ENCODE data around the gene LGALS9C. TPM values are rescaled to one million over a fixed set of nuclear protein-coding genes. Genes with fewer than 3 reads are reported as not detected.
"Not testable (repeated sequence)": the region's sequence is repeated elsewhere in the genome, so short reads cannot be mapped to it uniquely, and the experiment has no call there.

Gene LGALS9C
- polyA plus RNA-seq, 1 donor (not counting 4 experiments of a cell fraction or from before 2014, with no cell fraction given): 5.7 TPM

- H3K4me2 ChIP-seq (ENCODE audit: control insufficient read depth, extremely low read depth, insufficient read depth, low read depth, low read length); H2AFZ ChIP-seq (ENCODE audit: control insufficient read depth, low read length); H3K79me2 ChIP-seq (ENCODE audit: control insufficient read depth, insufficient read depth, low read length); H3K9me1 ChIP-seq (ENCODE audit: control insufficient read depth, extremely low read depth, insufficient read depth, low read length); H3K4me3 ChIP-seq (ENCODE audit: control insufficient read depth in 2 of 3, extremely low read depth in 1 of 3, insufficient read depth in 2 of 3, low read depth in 1 of 3, low read length in 3 of 3); H3K9ac ChIP-seq (ENCODE audit: control insufficient read depth, extremely low read depth, insufficient read depth, low read length); dilution Hi-C loops (cut with MboI; ENCODE audit: extremely low pct_ligation_motif_present, low sequenced_read_pairs); H3K27me3 ChIP-seq (ENCODE audit: control insufficient read depth, extremely low read depth, insufficient read depth, low read length); H3K27ac ChIP-seq (ENCODE audit: control insufficient read depth, insufficient read depth, low read length); H4K20me1 ChIP-seq (ENCODE audit: control insufficient read depth, extremely low read depth, insufficient read depth, low read length); H3K4me1 ChIP-seq (ENCODE audit: control insufficient read depth, extremely low read depth, insufficient read depth, low read length); DNase-seq (ENCODE audit: low read depth, low spot score); H3K36me3 ChIP-seq (ENCODE audit: control insufficient read depth in 2 of 2, extremely low read depth in 1 of 2, insufficient read depth in 2 of 2, low read length in 2 of 2); H3K9me3 ChIP-seq (ENCODE audit: control insufficient read depth, low read depth, low read length); FAIRE-seq: not testable (repeated sequence)
These were observed 17.6 kb upstream of the LGALS9C start for GRCh38 chr17:18459035-18459434.

GRCh38 chr17:18463831-18464502, 12.6 kb upstream of the LGALS9C start:
- dilution Hi-C loops (cut with MboI; ENCODE audit: extremely low pct_ligation_motif_present, low sequenced_read_pairs): not testable (repeated sequence)

GRCh38 chr17:18466250-18466983, 10.2 kb upstream of the LGALS9C start:
- FAIRE-seq: peak; percentile 59

More at GRCh38 chr17:18463831-18464502, 12.6 kb upstream of the LGALS9C start:
- H4K20me1 ChIP-seq (ENCODE audit: control insufficient read depth, extremely low read depth, insufficient read depth, low read length); H3K9me3 ChIP-seq (ENCODE audit: control insufficient read depth, low read depth, low read length); H3K9ac ChIP-seq (ENCODE audit: control insufficient read depth, extremely low read depth, insufficient read depth, low read length); H3K9me1 ChIP-seq (ENCODE audit: control insufficient read depth, extremely low read depth, insufficient read depth, low read length); H3K4me3 ChIP-seq (ENCODE audit: control insufficient read depth in 2 of 3, extremely low read depth in 1 of 3, insufficient read depth in 2 of 3, low read depth in 1 of 3, low read length in 3 of 3); H3K4me2 ChIP-seq (ENCODE audit: control insufficient read depth, extremely low read depth, insufficient read depth, low read depth, low read length); H3K79me2 ChIP-seq (ENCODE audit: control insufficient read depth, insufficient read depth, low read length); H3K4me1 ChIP-seq (ENCODE audit: control insufficient read depth, extremely low read depth, insufficient read depth, low read length); FAIRE-seq; DNase-seq (ENCODE audit: low read depth, low spot score); H3K27ac ChIP-seq (ENCODE audit: control insufficient read depth, insufficient read depth, low read length); H3K36me3 ChIP-seq (ENCODE audit: control insufficient read depth in 2 of 2, extremely low read depth in 1 of 2, insufficient read depth in 2 of 2, low read length in 2 of 2); H2AFZ ChIP-seq (ENCODE audit: control insufficient read depth, low read length); H3K27me3 ChIP-seq (ENCODE audit: control insufficient read depth, extremely low read depth, insufficient read depth, low read length): not testable (repeated sequence)

DNA sequence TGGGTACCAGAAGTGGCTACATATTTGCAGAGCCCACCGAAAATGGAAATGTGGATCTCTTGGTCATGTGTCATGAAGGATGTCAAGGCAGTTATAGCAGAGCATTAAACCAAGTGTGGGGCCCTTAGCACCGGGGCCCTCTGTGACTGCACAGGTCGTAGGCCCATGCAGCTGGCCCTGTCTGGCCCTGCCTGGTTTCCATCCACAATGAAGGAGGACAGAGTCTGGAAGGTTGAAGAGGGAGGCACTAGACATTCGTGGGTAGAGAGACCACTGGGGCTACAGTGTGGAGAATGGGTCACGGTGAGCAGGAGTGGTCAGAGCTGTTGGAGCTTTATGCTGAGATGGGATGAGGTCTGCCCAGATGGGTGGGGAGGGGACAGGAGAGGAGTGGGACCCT, 9.6 kb upstream of the LGALS9C start:
- dilution Hi-C loops (cut with MboI; ENCODE audit: extremely low pct_ligation_motif_present, low sequenced_read_pairs); H3K27ac ChIP-seq (ENCODE audit: control insufficient read depth, insufficient read depth, low read length); FAIRE-seq: not testable (repeated sequence)

More at GRCh38 chr17:18466250-18466983, 10.2 kb upstream of the LGALS9C start:
- H3K36me3 ChIP-seq (ENCODE audit: control insufficient read depth in 2 of 2, extremely low read depth in 1 of 2, insufficient read depth in 2 of 2, low read length in 2 of 2); H3K9me3 ChIP-seq (ENCODE audit: control insufficient read depth, low read depth, low read length); H2AFZ ChIP-seq (ENCODE audit: control insufficient read depth, low read length); H3K27me3 ChIP-seq (ENCODE audit: control insufficient read depth, extremely low read depth, insufficient read depth, low read length); H3K9ac ChIP-seq (ENCODE audit: control insufficient read depth, extremely low read depth, insufficient read depth, low read length); H3K4me2 ChIP-seq (ENCODE audit: control insufficient read depth, extremely low read depth, insufficient read depth, low read depth, low read length); H4K20me1 ChIP-seq (ENCODE audit: control insufficient read depth, extremely low read depth, insufficient read depth, low read length); DNase-seq (ENCODE audit: low read depth, low spot score); H3K9me1 ChIP-seq (ENCODE audit: control insufficient read depth, extremely low read depth, insufficient read depth, low read length); H3K4me1 ChIP-seq (ENCODE audit: control insufficient read depth, extremely low read depth, insufficient read depth, low read length); H3K4me3 ChIP-seq (ENCODE audit: control insufficient read depth in 2 of 3, extremely low read depth in 1 of 3, insufficient read depth in 2 of 3, low read depth in 1 of 3, low read length in 3 of 3); H3K27ac ChIP-seq (ENCODE audit: control insufficient read depth, insufficient read depth, low read length); dilution Hi-C loops (cut with MboI; ENCODE audit: extremely low pct_ligation_motif_present, low sequenced_read_pairs); H3K79me2 ChIP-seq (ENCODE audit: control insufficient read depth, insufficient read depth, low read length): not testable (repeated sequence)

More for the DNA sequence above, 9.6 kb upstream of the LGALS9C start:
- H3K4me1 ChIP-seq (ENCODE audit: control insufficient read depth, extremely low read depth, insufficient read depth, low read length); H3K9me1 ChIP-seq (ENCODE audit: control insufficient read depth, extremely low read depth, insufficient read depth, low read length); H4K20me1 ChIP-seq (ENCODE audit: control insufficient read depth, extremely low read depth, insufficient read depth, low read length); H2AFZ ChIP-seq (ENCODE audit: control insufficient read depth, low read length); H3K9ac ChIP-seq (ENCODE audit: control insufficient read depth, extremely low read depth, insufficient read depth, low read length); H3K79me2 ChIP-seq (ENCODE audit: control insufficient read depth, insufficient read depth, low read length); H3K4me3 ChIP-seq (ENCODE audit: control insufficient read depth in 2 of 3, extremely low read depth in 1 of 3, insufficient read depth in 2 of 3, low read depth in 1 of 3, low read length in 3 of 3); H3K9me3 ChIP-seq (ENCODE audit: control insufficient read depth, low read depth, low read length); H3K36me3 ChIP-seq (ENCODE audit: control insufficient read depth in 2 of 2, extremely low read depth in 1 of 2, insufficient read depth in 2 of 2, low read length in 2 of 2); H3K4me2 ChIP-seq (ENCODE audit: control insufficient read depth, extremely low read depth, insufficient read depth, low read depth, low read length); DNase-seq (ENCODE audit: low read depth, low spot score); H3K27me3 ChIP-seq (ENCODE audit: control insufficient read depth, extremely low read depth, insufficient read depth, low read length): not testable (repeated sequence)
